Peyer's patch (tissue), 4 donors: ENCODE results near the gene CNRIP1. TPM values are rescaled to one million over a fixed set of nuclear protein-coding genes. Genes with fewer than 3 reads are reported as not detected.

Experiments
- DNase-seq, 3 donors: peaks; one replicate each; pipeline ENCODE4 v3.0.0-alpha.2; 2017 to 2019
- H3K27ac ChIP-seq, 4 donors: fragments of 200-600 bp; sonication (generic); one replicate each; pipeline ENCODE4 v1.5.1; 2016 to 2019
- H3K27me3 ChIP-seq, 2 donors: fragments of 200-600 bp; sonication (generic); one replicate each; pipeline ENCODE4 v1.5.1; 2019
- H3K36me3 ChIP-seq, 3 donors: fragments of 200-600 bp; sonication (generic); one replicate each; pipeline ENCODE4 v1.5.1; 2016 to 2019
- H3K4me1 ChIP-seq, 4 donors: fragments of 200-600 bp; sonication (generic); one replicate each; pipeline ENCODE4 v1.5.1; 2016 to 2019
- H3K4me3 ChIP-seq, 4 donors: fragments of 200-600 bp; sonication (generic); 1 replicate in 3 of 4; 2 replicates in 1 of 4; pipeline ENCODE4 v1.5.1; 2016 to 2019; ENCODE audit warnings: mild to moderate bottlenecking in 1 of 4
- H3K9me3 ChIP-seq, 4 donors: fragments of 200-600 bp; sonication (generic); one replicate each; pipeline ENCODE4 v1.5.1; 2016 to 2019; ENCODE audit warnings: mild to moderate bottlenecking in 1 of 4
- POLR2A ChIP-seq, 2 donors: fragments of 450-650 bp; IDR thresholded peaks; one replicate each; pipeline ENCODE4 v1.5.1; 2017; ENCODE audit warnings: antibody characterized with exemption in 2 of 2, mild to moderate bottlenecking in 2 of 2, moderate library complexity in 2 of 2
- total RNA-seq, 4 donors: library from RNA; depleted of rRNA; stranded (reverse); fragments of >200 nt; gene quantifications; one replicate each; pipeline ENCODE4 v1.1.0, GENCODE V29; 2016
- TF ChIP-seq, protein P1 (sequence below), 6 experiments: fragments of 450-650 bp in 4 of 6; fragments of 200-600 bp in 2 of 6; sonication (generic) in 1 of 6; IDR thresholded peaks; one replicate each; pipeline ENCODE4 v1.5.1; 2017 to 2019; ENCODE audit warnings: antibody characterized with exemption in 6 of 6, mild to moderate bottlenecking in 3 of 6, moderate library complexity in 1 of 6

The CNRIP1 gene
- total RNA-seq, 4 donors from 2014 or later: 2.1 to 21.5 (median 4.8) TPM

DNA sequence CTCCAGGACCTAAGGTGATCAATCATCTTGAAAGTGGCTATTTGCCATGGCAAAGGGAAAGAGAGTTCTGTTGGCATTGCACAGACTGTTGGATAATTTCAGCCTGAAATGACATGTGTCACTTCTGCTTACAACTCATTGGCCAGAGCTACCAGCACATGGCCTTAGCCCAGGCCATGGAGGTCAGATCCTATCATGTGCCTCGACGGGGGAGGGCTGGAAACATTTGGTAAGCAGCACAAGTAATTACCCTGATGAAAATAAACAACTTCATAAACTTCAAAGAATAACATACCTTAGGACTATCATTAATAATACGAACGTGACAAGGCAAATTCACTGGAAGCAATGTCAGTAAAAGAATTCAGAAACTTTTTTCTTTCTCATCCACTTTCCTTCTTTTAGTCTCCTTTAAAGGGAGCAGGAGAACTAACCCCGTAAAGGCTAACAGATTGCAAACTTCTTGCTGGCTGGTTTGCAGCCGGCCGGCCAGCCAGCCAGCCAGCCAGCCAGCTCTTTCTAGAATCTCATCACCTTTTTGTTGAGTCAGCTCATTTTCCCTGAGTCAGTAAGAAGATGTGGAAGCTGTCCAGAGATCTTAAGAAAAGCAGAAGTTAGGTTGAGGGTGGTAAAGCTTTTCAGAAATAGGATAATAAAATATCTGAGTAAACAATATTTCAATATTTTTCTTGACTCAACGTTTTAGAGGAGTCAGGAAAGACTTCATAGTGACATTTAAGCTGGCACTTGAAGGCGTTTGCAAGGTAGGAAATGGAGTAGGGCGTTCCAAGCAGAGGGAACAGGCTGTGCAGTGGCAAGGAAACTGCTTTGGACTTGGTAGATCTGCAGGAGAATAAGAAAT lies 31.9 kb downstream of the CNRIP1 start:
- Histone ChIP-seq H3K36me3 (no peaks in the 10 kb centered on the region), H3K4me3 (no peak overlapping the region), H3K27ac (no peak overlapping the region), H3K4me1 (no peaks in the 10 kb centered on the region), H3K27me3 (no peaks in the 10 kb centered on the region), H3K9me3 (no peaks in the 10 kb centered on the region)
- no peak for TF ChIP-seq POLR2A (IDR thresholded peaks at IDR 0.05)
- TF ChIP-seq, protein P1, sequence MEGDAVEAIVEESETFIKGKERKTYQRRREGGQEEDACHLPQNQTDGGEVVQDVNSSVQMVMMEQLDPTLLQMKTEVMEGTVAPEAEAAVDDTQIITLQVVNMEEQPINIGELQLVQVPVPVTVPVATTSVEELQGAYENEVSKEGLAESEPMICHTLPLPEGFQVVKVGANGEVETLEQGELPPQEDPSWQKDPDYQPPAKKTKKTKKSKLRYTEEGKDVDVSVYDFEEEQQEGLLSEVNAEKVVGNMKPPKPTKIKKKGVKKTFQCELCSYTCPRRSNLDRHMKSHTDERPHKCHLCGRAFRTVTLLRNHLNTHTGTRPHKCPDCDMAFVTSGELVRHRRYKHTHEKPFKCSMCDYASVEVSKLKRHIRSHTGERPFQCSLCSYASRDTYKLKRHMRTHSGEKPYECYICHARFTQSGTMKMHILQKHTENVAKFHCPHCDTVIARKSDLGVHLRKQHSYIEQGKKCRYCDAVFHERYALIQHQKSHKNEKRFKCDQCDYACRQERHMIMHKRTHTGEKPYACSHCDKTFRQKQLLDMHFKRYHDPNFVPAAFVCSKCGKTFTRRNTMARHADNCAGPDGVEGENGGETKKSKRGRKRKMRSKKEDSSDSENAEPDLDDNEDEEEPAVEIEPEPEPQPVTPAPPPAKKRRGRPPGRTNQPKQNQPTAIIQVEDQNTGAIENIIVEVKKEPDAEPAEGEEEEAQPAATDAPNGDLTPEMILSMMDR (IDR thresholded peaks at IDR 0.05): no peak
- no peak for DNase-seq

DNA sequence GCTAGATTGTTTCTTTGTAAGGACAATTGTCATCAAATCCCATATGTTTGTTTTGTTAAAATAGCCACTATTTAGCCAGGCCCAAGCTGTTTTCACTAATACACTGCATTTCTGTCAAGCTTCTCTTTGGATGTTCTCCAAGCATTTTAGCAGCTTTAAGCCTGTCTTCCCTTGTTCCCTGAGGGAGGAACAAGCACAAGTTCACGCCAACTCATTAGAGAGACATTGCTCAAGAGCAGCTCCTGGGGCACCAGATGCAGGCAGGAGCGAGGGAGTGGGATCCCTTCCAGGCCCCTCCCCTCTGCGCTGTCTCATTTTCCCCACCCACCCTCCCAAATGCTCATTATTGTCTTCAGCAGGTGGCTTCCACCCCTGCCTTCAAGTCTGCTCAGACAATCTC lies 34.9 kb downstream of the CNRIP1 start:
- no peak for DNase-seq
- Histone ChIP-seq H3K4me1 (no peaks in the 10 kb centered on the region), H3K36me3 (no peaks in the 10 kb centered on the region), H3K4me3 (no peak overlapping the region), H3K27me3 (no peaks in the 10 kb centered on the region), H3K27ac (no peak overlapping the region), H3K9me3 (no peaks in the 10 kb centered on the region)
- no peak for TF ChIP-seq POLR2A (IDR thresholded peaks at IDR 0.05)
- TF ChIP-seq, protein P1 (IDR thresholded peaks at IDR 0.05): no peak

DNA sequence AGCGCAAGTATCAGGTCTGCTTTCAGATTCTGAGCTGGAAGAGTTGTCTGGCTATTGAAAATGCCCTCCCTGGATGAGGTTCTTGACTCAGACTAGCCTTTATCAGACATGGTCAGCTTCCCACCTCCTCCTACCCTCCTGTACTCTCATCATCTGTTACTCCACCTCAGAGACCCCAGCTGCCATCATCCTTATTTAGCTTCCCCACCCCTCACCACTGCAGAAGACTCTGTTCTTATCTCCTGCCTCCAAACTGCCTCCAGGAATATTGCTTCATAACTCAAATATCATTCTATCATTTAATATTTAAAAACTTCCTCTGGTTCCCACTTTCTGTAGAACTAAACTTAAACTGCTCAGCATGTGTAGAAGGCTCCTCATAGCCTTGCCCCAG lies 36.3 kb downstream of the CNRIP1 start:
- no peak overlapping the region for H3K27ac ChIP-seq
- H3K27me3 ChIP-seq: no peaks in the 10 kb centered on the region
- no peaks in the 10 kb centered on the region for H3K9me3 ChIP-seq
- H3K4me1 ChIP-seq: no peaks in the 10 kb centered on the region
- H3K4me3 ChIP-seq: no peak overlapping the region
- DNase-seq: no peak
- TF ChIP-seq POLR2A (IDR thresholded peaks at IDR 0.05): no peak
- TF ChIP-seq, protein P1 (IDR thresholded peaks at IDR 0.05): no peak
- H3K36me3 ChIP-seq: no peaks in the 10 kb centered on the region

DNA sequence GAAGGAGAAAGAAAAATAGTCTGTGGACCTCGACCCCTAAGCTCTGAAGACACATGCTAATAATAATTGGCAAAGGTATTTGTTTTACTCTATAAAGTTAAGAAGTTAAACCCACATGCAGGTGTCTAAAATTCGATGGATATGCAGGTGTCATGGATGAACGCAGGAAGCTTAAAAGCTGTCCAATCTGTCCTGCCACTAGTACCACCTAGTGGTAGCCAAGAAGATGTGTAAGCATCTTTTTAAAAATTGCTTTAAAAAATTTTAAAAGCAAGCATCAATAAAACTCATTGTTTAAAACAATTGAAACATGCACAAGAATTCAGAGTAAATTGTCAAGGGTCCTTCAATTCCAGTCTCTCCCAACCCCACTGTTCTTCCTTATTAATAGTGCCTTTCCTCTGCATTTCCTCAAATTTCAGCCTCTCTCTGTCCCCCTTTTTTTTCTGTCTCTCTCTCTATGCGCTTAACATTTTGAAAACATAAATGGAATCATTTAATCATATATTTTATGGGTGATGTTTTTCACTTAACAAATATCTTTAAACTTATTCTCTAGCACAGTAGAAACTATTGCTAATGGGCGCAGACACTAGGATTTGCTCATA lies 36.8 kb downstream of the CNRIP1 start:
- H3K27ac ChIP-seq: no peak overlapping the region
- no peaks in the 10 kb centered on the region for H3K4me1 ChIP-seq
- H3K36me3 ChIP-seq: no peaks in the 10 kb centered on the region
- no peak overlapping the region for H3K4me3 ChIP-seq
- H3K9me3 ChIP-seq: no peaks in the 10 kb centered on the region
- no peak for TF ChIP-seq POLR2A (IDR thresholded peaks at IDR 0.05)
- TF ChIP-seq, protein P1 (IDR thresholded peaks at IDR 0.05): peak in 5 of 6 experiments; percentile 68 to 82 (median 76)
- DNase-seq: no peak
- no peaks in the 10 kb centered on the region for H3K27me3 ChIP-seq

DNA sequence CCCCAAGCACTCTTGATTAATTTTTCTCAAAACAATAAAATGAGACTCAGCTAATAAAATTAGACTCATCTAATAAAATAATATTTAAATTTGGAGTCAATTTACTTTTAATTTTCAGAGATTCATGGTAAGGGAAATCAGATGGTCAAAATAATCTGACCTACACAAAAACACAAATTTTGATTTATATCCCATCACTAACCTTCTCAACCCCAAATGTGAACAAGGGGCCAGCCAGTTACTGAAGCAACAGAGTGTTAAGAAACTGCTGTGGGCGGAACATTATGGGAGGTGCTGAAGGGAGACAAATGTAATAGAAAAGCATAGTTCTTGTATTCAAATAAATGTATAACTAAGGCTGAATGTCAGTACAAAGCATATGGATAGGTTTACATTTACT lies 39.0 kb downstream of the CNRIP1 start:
- TF ChIP-seq, protein P1 (IDR thresholded peaks at IDR 0.05): no peak
- TF ChIP-seq POLR2A (IDR thresholded peaks at IDR 0.05): no peak
- H3K9me3 ChIP-seq: no peaks in the 10 kb centered on the region
- H3K4me1 ChIP-seq: no peaks in the 10 kb centered on the region
- no peak overlapping the region for H3K27ac ChIP-seq
- H3K4me3 ChIP-seq: no peak overlapping the region
- no peaks in the 10 kb centered on the region for H3K27me3 ChIP-seq
- H3K36me3 ChIP-seq: no peaks in the 10 kb centered on the region
- DNase-seq: no peak
